ENCODE data around the gene KLHL18. TPM values are rescaled to one million over a fixed set of nuclear protein-coding genes. Genes with fewer than 3 reads are reported as not detected.

Gene KLHL18
- total RNA-seq, 4 donors from 2014 or later, result 20.8 to 50.7 (median 38.8) TPM

DNA sequence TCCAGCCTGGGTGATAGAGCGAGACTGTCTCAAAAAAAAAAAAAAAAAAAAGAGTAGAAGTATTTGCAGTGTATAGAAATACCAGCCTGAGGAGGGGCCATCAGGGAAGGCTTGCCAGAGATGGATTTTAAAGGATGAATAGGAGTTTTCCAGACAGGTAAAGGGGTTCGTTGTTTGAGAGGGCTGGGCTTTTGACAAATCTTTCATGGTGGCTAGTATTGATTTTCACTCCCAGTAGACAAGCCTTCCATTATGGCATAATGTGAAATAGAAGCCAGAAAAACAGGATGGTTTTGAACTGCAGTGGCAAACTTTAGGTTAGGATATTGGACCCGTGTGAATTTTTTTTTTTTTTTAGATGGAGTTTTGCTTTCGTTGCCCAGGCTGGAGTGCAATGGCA, 101.7 kb downstream of the KLHL18 start:
- WGBS, result 79% methylated on average over 4 of the region's 4 CpGs
- Histone ChIP-seq H3K4me1 (peaks cover 51% of the 10 kb centered on the region), H3K27ac (no peak overlapping the region), H3K9me3 (no peaks in the 10 kb centered on the region), H3K27me3 (no peaks in the 10 kb centered on the region), H3K36me3 (peaks cover 7% of the 10 kb centered on the region), H3K4me3 (no peak overlapping the region)
- TF ChIP-seq POLR2A (IDR thresholded peaks at IDR 0.05) (no peak), POLR2AphosphoS5 (IDR thresholded peaks at IDR 0.05) (no peak), EP300 (IDR thresholded peaks at IDR 0.05) (no peak)
- TF ChIP-seq, protein P1, sequence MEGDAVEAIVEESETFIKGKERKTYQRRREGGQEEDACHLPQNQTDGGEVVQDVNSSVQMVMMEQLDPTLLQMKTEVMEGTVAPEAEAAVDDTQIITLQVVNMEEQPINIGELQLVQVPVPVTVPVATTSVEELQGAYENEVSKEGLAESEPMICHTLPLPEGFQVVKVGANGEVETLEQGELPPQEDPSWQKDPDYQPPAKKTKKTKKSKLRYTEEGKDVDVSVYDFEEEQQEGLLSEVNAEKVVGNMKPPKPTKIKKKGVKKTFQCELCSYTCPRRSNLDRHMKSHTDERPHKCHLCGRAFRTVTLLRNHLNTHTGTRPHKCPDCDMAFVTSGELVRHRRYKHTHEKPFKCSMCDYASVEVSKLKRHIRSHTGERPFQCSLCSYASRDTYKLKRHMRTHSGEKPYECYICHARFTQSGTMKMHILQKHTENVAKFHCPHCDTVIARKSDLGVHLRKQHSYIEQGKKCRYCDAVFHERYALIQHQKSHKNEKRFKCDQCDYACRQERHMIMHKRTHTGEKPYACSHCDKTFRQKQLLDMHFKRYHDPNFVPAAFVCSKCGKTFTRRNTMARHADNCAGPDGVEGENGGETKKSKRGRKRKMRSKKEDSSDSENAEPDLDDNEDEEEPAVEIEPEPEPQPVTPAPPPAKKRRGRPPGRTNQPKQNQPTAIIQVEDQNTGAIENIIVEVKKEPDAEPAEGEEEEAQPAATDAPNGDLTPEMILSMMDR (IDR thresholded peaks at IDR 0.05), result no peak
- no peak for DNase-seq (ENCODE audit: low spot score in 2 of 2)

DNA sequence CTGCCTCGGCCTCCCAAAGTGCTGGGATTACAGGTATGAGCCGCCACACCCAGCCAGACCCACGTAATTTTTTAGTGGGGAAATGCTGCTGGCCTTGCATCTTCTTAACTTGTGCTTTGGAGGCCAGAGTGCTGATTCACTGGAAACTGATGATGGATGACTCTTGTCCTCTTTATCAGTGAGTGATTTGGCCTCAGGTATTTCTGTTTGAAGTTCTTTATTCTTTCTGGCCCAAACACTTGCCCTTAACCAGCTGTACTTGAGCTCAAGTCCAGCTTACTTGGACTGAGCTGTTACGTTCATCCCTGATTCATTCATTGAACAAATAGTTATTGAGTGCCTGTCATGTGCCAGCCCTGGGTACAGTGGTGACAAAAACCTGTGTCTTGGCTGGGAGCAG, 102.3 kb downstream of the KLHL18 start:
- H3K27ac ChIP-seq, result no peak overlapping the region
- TF ChIP-seq, protein P1 (IDR thresholded peaks at IDR 0.05), result no peak
- TF ChIP-seq EP300 (IDR thresholded peaks at IDR 0.05) (no peak), POLR2AphosphoS5 (IDR thresholded peaks at IDR 0.05) (no peak), POLR2A (IDR thresholded peaks at IDR 0.05) (no peak)
- no peaks in the 10 kb centered on the region for H3K9me3 ChIP-seq
- H3K27me3 ChIP-seq, result no peaks in the 10 kb centered on the region
- peaks cover 9% of the 10 kb centered on the region for H3K36me3 ChIP-seq
- DNase-seq (ENCODE audit: low spot score in 2 of 2), result no peak
- WGBS, result 79% methylated on average over 4 of the region's 4 CpGs
- peaks cover 46% of the 10 kb centered on the region for H3K4me1 ChIP-seq
- no peak overlapping the region for H3K4me3 ChIP-seq

DNA sequence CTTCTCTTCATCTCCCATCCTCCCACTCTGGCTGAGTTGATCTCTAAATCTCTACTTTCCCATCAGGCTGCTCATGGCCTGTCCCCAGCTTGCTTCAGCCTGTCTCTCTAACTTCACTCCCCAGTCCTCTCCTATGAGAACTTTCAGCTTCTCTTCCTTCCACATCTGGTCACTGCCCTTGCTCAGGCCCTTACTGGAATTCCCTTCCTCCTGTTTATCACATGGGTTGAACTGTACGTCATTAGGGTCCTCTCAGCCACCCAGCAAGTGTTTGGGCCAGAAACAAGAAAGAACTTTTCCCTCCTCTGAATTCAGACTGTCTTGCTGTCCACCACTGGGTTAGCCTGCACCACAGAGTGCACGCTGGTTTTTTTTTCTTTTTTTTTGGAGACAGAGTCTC, 103.1 kb downstream of the KLHL18 start:
- peaks cover 42% of the 10 kb centered on the region for H3K4me1 ChIP-seq
- H3K9me3 ChIP-seq, result no peaks in the 10 kb centered on the region
- TF ChIP-seq, protein P1 (IDR thresholded peaks at IDR 0.05), result no peak
- TF ChIP-seq POLR2AphosphoS5 (IDR thresholded peaks at IDR 0.05) (no peak), EP300 (IDR thresholded peaks at IDR 0.05) (no peak), POLR2A (IDR thresholded peaks at IDR 0.05) (no peak)
- H3K27me3 ChIP-seq, result no peaks in the 10 kb centered on the region
- no peak for DNase-seq (ENCODE audit: low spot score in 2 of 2)
- 81% methylated on average over 2 of the region's 2 CpGs for WGBS
- no peak overlapping the region for H3K27ac ChIP-seq
- H3K4me3 ChIP-seq, result no peak overlapping the region
- H3K36me3 ChIP-seq, result peaks cover 9% of the 10 kb centered on the region

DNA sequence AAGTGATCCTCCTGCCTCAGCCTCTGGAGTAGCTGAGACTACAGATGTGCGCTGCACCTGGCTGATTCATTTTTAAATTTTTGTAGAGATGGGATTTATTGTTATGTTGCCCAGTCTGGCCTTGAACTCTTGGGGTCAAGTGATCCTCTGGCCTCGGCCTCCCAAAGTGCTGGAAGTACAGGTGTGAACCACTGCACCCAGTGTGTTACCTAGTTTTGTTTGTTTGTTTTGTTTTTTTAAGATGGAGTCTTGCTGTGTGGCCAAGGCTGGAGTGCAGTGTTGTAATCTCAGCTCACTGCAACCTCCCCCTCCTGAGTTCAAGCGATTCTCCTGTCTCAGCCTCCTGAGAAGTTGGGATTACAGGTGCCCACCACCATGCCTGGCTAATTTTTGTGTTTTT, 110.2 kb downstream of the KLHL18 start:
- Histone ChIP-seq H3K27ac (no peak overlapping the region), H3K4me3 (no peak overlapping the region), H3K36me3 (peaks cover 33% of the 10 kb centered on the region), H3K9me3 (no peaks in the 10 kb centered on the region), H3K27me3 (no peaks in the 10 kb centered on the region), H3K4me1 (peaks cover 24% of the 10 kb centered on the region)
- 100% methylated on average over 3 of the region's 3 CpGs for whole genome bisulfite sequencing
- TF ChIP-seq, protein P1 (IDR thresholded peaks at IDR 0.05), result no peak
- TF ChIP-seq POLR2A (IDR thresholded peaks at IDR 0.05) (no peak), POLR2AphosphoS5 (IDR thresholded peaks at IDR 0.05) (no peak), EP300 (IDR thresholded peaks at IDR 0.05) (no peak)
- no peak for DNase-seq (ENCODE audit: low spot score in 2 of 2)

DNA sequence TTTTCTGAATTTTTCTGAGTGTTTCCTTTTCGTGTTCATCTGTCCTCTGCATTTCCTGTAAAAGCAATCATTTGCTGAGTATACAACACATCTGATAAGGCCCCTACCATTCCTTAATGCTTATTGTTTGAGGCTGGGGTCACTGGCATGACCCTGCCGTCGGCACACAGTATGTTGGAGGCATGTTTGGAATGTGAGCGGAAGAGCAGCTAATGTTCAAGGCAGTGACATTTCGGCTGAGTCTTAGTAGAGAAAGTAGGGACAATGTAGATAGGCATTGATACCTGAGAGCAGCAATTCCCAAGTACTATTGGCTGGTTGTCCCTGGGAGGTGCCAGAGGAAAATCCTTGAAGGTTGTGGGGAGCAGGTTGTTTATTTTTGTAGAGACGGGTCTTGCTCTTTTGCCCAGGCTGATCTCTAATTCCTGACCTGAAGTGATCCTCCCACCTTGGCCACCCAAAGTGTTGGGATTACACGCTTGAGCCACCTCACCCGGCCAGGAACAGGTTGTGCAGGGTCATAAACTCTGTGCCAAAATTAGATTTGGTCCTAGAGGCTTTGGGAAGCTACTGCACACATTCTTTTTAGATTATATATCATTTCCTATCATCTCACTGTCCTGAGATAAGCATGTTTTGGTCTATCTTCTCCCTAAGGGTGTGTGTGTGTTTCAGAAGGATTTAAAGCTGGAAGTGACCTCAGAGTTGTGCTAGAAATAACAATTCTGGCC, 111.6 kb downstream of the KLHL18 start:
- TF ChIP-seq POLR2AphosphoS5 (IDR thresholded peaks at IDR 0.05), result no peak
- TF ChIP-seq, protein P1 (IDR thresholded peaks at IDR 0.05), result no peak
- no peak for TF ChIP-seq POLR2A (IDR thresholded peaks at IDR 0.05)
- TF ChIP-seq EP300 (IDR thresholded peaks at IDR 0.05), result no peak
- H3K4me1 ChIP-seq, result peaks cover 24% of the 10 kb centered on the region
- peaks cover 36% of the 10 kb centered on the region for H3K36me3 ChIP-seq
- DNase-seq (ENCODE audit: low spot score in 2 of 2), result no peak
- H3K27me3 ChIP-seq, result no peaks in the 10 kb centered on the region
- no peak overlapping the region for H3K27ac ChIP-seq
- WGBS, result 34% methylated on average over 8 of the region's 8 CpGs
- H3K4me3 ChIP-seq, result no peak overlapping the region
- H3K9me3 ChIP-seq, result no peaks in the 10 kb centered on the region

Measured in suprapubic skin (tissue), 4 donors.